GM12873 (cell line): ENCODE data around the gene KIDINS220.

ENCODE experiments used
- TF ChIP-seq, protein P1 (sequence below): IDR thresholded peaks from 2 replicates; pipeline ENCODE4 v1.5.1; 2012; ENCODE audit warnings: low read depth, mild to moderate bottlenecking, moderate library complexity, low read length, control low read depth; ENCODE audit not compliant: insufficient read depth; ENCODE audit errors: missing control alignments

The KIDINS220 gene

GRCh38 chr2:8821276-8822217 is 15.9 kb downstream of the KIDINS220 start:
- TF ChIP-seq, protein P1, sequence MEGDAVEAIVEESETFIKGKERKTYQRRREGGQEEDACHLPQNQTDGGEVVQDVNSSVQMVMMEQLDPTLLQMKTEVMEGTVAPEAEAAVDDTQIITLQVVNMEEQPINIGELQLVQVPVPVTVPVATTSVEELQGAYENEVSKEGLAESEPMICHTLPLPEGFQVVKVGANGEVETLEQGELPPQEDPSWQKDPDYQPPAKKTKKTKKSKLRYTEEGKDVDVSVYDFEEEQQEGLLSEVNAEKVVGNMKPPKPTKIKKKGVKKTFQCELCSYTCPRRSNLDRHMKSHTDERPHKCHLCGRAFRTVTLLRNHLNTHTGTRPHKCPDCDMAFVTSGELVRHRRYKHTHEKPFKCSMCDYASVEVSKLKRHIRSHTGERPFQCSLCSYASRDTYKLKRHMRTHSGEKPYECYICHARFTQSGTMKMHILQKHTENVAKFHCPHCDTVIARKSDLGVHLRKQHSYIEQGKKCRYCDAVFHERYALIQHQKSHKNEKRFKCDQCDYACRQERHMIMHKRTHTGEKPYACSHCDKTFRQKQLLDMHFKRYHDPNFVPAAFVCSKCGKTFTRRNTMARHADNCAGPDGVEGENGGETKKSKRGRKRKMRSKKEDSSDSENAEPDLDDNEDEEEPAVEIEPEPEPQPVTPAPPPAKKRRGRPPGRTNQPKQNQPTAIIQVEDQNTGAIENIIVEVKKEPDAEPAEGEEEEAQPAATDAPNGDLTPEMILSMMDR, result no peak

DNA sequence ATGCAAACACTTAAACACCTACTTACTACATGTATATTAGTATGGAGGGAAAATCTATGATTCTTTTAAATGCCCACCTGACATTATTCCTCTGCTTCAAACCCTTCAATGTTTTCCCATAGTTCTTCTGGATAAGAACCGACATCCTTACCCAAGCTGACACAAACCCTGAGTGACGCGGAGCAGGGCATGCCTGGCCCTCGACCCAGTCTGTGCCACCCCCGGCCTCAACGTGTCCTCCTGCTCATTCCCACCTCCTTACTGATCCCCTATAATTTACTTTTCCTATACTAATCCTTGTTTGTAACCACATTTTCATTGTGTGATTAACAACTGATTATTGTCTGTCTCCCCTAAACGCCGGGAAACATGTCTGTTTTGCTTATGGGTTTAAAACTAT is 17.5 kb downstream of the KIDINS220 start:
- TF ChIP-seq, protein P1, result no peak

DNA sequence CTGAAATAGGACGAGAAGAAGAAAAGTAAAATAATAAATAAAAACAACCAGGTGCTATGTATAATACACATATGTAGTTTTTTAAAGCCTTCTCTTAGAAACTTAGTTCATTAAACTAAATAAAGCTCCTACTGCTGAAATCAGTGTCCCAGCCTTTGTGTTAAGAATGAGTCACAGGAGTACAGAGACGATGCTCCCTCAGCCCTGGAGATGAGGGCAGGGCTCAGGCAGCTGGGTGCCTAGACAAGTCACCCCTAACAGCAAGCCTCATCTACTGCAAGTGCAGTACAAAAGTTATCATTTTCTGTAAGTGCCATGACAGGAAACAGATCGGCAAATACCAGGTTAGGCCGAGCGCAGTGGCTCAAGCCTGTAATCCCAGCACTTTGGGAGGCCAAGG is 18.2 kb downstream of the KIDINS220 start:
- TF ChIP-seq, protein P1, result no peak

DNA sequence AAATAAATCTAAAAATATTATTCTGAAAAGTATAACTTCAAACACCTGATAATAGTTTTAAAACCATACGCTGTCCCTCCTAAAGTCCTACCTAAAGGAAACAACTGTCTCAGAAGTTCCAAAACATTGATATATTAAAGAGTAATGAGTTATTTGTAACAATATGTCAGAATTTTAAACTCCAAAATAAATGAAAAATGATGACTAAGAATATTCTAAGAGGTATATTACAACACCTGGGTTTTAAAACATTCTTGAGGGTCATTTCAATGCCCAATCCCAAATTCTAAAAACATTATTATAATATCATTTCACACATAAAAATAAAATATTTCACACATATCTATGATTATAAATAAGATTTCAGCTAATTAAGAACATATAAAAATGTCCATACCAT is 20.2 kb downstream of the KIDINS220 start:
- TF ChIP-seq, protein P1, result no peak

GRCh38 chr2:8806885-8807704 is 30.3 kb downstream of the KIDINS220 start:
- TF ChIP-seq, protein P1, result no peak

DNA sequence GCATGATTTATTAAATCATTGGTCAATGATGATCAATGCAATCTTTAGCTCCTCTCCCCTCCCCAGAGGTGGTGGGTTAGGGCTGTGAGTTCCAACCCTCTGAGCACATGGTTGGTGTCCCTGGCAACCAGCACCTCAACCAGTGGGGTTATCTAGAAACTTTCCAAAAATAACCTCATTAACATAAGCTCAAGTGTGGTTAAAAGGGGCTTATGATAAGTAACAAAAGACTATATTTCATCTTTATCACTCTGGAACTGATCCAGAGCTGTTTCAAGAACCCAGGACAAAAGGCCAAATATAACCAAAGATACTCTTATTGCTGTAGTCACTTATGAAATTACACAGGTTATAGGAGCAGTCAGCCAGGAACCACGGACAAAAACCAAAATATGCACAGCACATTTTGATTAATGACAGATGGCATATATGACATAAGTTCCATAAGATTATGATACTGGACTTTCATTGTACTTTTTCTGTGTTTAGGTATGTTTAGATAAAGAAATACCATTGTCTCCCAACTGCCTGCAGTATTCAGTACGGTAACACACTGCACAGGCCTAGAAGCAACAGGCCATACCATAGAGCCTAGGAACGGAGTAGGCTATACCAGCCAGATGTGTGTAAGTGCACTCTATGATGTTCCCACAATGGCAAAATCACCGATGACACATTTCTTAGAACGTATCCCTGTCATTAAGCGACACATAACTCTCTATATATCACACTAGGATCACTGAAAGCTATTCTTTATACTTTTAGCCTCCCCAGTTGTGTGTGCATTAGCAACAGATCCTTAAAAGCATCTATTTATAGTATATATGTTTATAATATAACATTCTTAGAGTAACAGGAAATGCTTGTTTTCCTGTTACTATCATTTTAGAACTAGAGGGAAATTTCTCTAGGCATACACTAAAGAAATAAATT is 31.9 kb downstream of the KIDINS220 start:
- TF ChIP-seq, protein P1, result no peak
